WTC11 (cell line): Measurements from ENCODE around the gene ATP6V0B. TPM values are rescaled to one million over a fixed set of nuclear protein-coding genes. Genes with fewer than 3 reads are reported as not detected.

Experiments used
- ATAC-seq: fragments of 200-7000 bp; cut with Tn5 transposase; 2 replicates; pipeline ENCODE4 v1.10.0; 2021; ENCODE audit warnings: mild to moderate bottlenecking, moderate library complexity
- CTCF ChIA-PET: fragments of 300-600 bp; sonication (Branson Sonifier 250); formaldehyde crosslinking; loops from one replicate; lab custom pipeline; 2021; ENCODE audit warnings: antibody characterized with exemption; lab: Charles Lee
- POLR2A ChIA-PET: fragments of 350-600 bp; sonication (Branson Sonifier 250); formaldehyde crosslinking; loops from one replicate; lab custom pipeline; 2021; ENCODE audit warnings: antibody characterized with exemption; lab: Charles Lee
- DNase-seq: peaks from one replicate; pipeline ENCODE4 v3.0.0; 2021; ENCODE audit warnings: low spot score
- H3K27ac Mint-ChIP-seq: 2 replicates; pipeline ENCODE4 v1.8.0; 2021; ENCODE audit warnings: mixed read lengths
- H3K27me3 Mint-ChIP-seq: 2 replicates; pipeline ENCODE4 v1.8.0; 2021; ENCODE audit warnings: low read depth, mild to moderate bottlenecking, moderate library complexity, mixed read lengths
- H3K36me3 Mint-ChIP-seq: 2 replicates; pipeline ENCODE4 v1.8.0; 2021; ENCODE audit warnings: mixed read lengths
- H3K4me1 Mint-ChIP-seq: 2 replicates; pipeline ENCODE4 v1.8.0; 2022; ENCODE audit warnings: mixed read lengths
- H3K4me3 Mint-ChIP-seq: 2 replicates; pipeline ENCODE4 v1.8.0; 2021; ENCODE audit warnings: mild to moderate bottlenecking, moderate library complexity, mixed read lengths
- H3K9me3 Mint-ChIP-seq: 2 replicates; pipeline ENCODE4 v1.8.0; 2021; ENCODE audit warnings: mixed read lengths
- CREB1 ChIP-seq: sonication (generic); formaldehyde crosslinking; IDR thresholded peaks from 2 replicates; pipeline ENCODE4 v1.8.0; 2023; ENCODE audit warnings: mild to moderate bottlenecking, missing genetic modification reagents
- CREM ChIP-seq: sonication (generic); formaldehyde crosslinking; IDR thresholded peaks from 2 replicates; pipeline ENCODE4 v1.8.1; 2022; ENCODE audit warnings: mild to moderate bottlenecking, missing genetic modification reagents, moderate library complexity
- ETV6 ChIP-seq: sonication (generic); formaldehyde crosslinking; IDR thresholded peaks from 2 replicates; pipeline ENCODE4 v1.8.1; 2022; ENCODE audit warnings: mild to moderate bottlenecking, missing genetic modification reagents
- GRHL2 ChIP-seq: fragments of 250-450 bp; sonication (Bioruptor Pico); IDR thresholded peaks from 2 replicates; pipeline ENCODE4 v1.8.0; 2022; ENCODE audit warnings: mild to moderate bottlenecking, moderate library complexity; ENCODE audit not compliant: insufficient replicate concordance, severe bottlenecking
- HMGA2 ChIP-seq: fragments of 250-450 bp; sonication (Bioruptor Pico); IDR thresholded peaks from 2 replicates; pipeline ENCODE4 v1.4.0; 2021; ENCODE audit warnings: mild to moderate bottlenecking, moderate library complexity
- IRF2 ChIP-seq: sonication (generic); formaldehyde crosslinking; IDR thresholded peaks from 2 replicates; pipeline ENCODE4 v1.8.0; 2022; ENCODE audit warnings: low read depth, missing genetic modification reagents, borderline replicate concordance
- MXD4 ChIP-seq: fragments of 250-450 bp; sonication (Bioruptor Pico); IDR thresholded peaks from 2 replicates; pipeline ENCODE4 v1.8.0; 2021; ENCODE audit warnings: mild to moderate bottlenecking, moderate library complexity, borderline replicate concordance
- MYBL2 ChIP-seq: sonication (generic); formaldehyde crosslinking; IDR thresholded peaks from 2 replicates; pipeline ENCODE4 v1.8.1; 2023; ENCODE audit warnings: mild to moderate bottlenecking, moderate library complexity, missing genetic modification reagents
- NFATC4 ChIP-seq: fragments of 250-450 bp; sonication (Bioruptor Pico); IDR thresholded peaks from 2 replicates; pipeline ENCODE4 v1.9.0; 2021; ENCODE audit warnings: mild to moderate bottlenecking
- OVOL2 ChIP-seq: fragments of 250-450 bp; sonication (Bioruptor Pico); IDR thresholded peaks from 2 replicates; pipeline ENCODE4 v1.9.0; 2021; ENCODE audit warnings: mild to moderate bottlenecking, borderline replicate concordance
- SP1 ChIP-seq: sonication (generic); formaldehyde crosslinking; conservative IDR thresholded peaks from 2 replicates; pipeline ENCODE4 v1.8.1; 2022; ENCODE audit warnings: missing genetic modification reagents
- TCF7 ChIP-seq: sonication (generic); formaldehyde crosslinking; IDR thresholded peaks from 2 replicates; pipeline ENCODE4 v1.8.0; 2022; ENCODE audit warnings: mild to moderate bottlenecking, low read depth, missing genetic modification reagents, moderate library complexity
- TEAD1 ChIP-seq: sonication (generic); formaldehyde crosslinking; IDR thresholded peaks from 2 replicates; pipeline ENCODE4 v1.8.0; 2022; ENCODE audit warnings: mild to moderate bottlenecking, missing genetic modification reagents
- TEAD4 ChIP-seq: sonication (generic); formaldehyde crosslinking; IDR thresholded peaks from 2 replicates; pipeline ENCODE4 v1.8.0; 2022; ENCODE audit warnings: mild to moderate bottlenecking, missing genetic modification reagents
- TP53 ChIP-seq: sonication (generic); formaldehyde crosslinking; IDR thresholded peaks from 2 replicates; pipeline ENCODE4 v1.8.1; 2023; ENCODE audit warnings: mild to moderate bottlenecking, missing genetic modification reagents
- ZBTB21 ChIP-seq: sonication (generic); formaldehyde crosslinking; IDR thresholded peaks from 2 replicates; pipeline ENCODE4 v1.8.1; 2023; ENCODE audit warnings: mild to moderate bottlenecking, missing genetic modification reagents, borderline replicate concordance
- ZNF263 ChIP-seq: sonication (generic); formaldehyde crosslinking; IDR thresholded peaks from 2 replicates; pipeline ENCODE4 v1.8.1; 2022; ENCODE audit warnings: low read depth, mild to moderate bottlenecking, moderate library complexity, missing genetic modification reagents
- ZNF396 ChIP-seq: fragments of 250-450 bp; sonication (Bioruptor Pico); IDR thresholded peaks from 2 replicates; pipeline ENCODE4 v1.8.0; 2021; ENCODE audit warnings: mild to moderate bottlenecking, moderate library complexity, borderline replicate concordance
- total RNA-seq: library from RNA; stranded (reverse); gene quantifications from 3 replicates; pipeline ENCODE4 v1.2.3, GENCODE V29; 2021
- TF ChIP-seq, protein P1 (sequence below): sonication (generic); formaldehyde crosslinking; IDR thresholded peaks from 2 replicates; pipeline ENCODE4 v1.8.0; 2023; ENCODE audit warnings: mild to moderate bottlenecking, missing genetic modification reagents
- TF ChIP-seq, protein P2 (sequence below): sonication (generic); formaldehyde crosslinking; IDR thresholded peaks from 2 replicates; pipeline ENCODE4 v1.8.1; 2023; ENCODE audit warnings: mild to moderate bottlenecking, moderate library complexity, missing genetic modification reagents
- TF ChIP-seq, protein P3 (sequence below): sonication (generic); formaldehyde crosslinking; IDR thresholded peaks from 2 replicates; pipeline ENCODE4 v1.8.1; 2022; ENCODE audit warnings: missing genetic modification reagents, borderline replicate concordance
- TF ChIP-seq, protein P4 (sequence below): sonication (generic); formaldehyde crosslinking; IDR thresholded peaks from 2 replicates; pipeline ENCODE4 v1.8.1; 2023; ENCODE audit warnings: mild to moderate bottlenecking, missing genetic modification reagents, borderline replicate concordance
- TF ChIP-seq, protein P5 (sequence below): sonication (generic); formaldehyde crosslinking; IDR thresholded peaks from 2 replicates; pipeline ENCODE4 v1.8.0; 2022; ENCODE audit warnings: mild to moderate bottlenecking, missing genetic modification reagents
- TF ChIP-seq, protein P6 (sequence below): fragments of 250-450 bp; sonication (Bioruptor Pico); IDR thresholded peaks from 2 replicates; pipeline ENCODE4 v1.8.0; 2021; ENCODE audit warnings: mild to moderate bottlenecking
- TF ChIP-seq, protein P7 (sequence below): sonication (generic); formaldehyde crosslinking; IDR thresholded peaks from 2 replicates; pipeline ENCODE4 v1.8.0; 2022; ENCODE audit warnings: mild to moderate bottlenecking, missing genetic modification reagents

ATP6V0B gene
- total RNA-seq, 1 experiment from 2014 or later = 110 TPM

- peak overlapping the region; percentile 22; the same call in 1 of the 2 replicates for H3K27ac Mint-ChIP-seq
- ChIA-PET CTCF (interaction anchor here (1.1 kb wide), 1 partner anchor 13 kb away, joined by 4 read pairs; no protein-coding TSS in a partner anchor), POLR2A (interaction anchor here (0.6 kb wide), 1 partner anchor 9 kb away, joined by 3 read pairs; no protein-coding TSS in a partner anchor)
- no peaks in the 10 kb centered on the region; the same call in 1 of the 2 replicates for H3K27me3 Mint-ChIP-seq
- H3K36me3 Mint-ChIP-seq = peaks cover 25% of the 10 kb centered on the region
- ATAC-seq (no peak), DNase-seq (peak; percentile 49)
- peak overlapping the region; percentile 84 for H3K4me3 Mint-ChIP-seq
- no peaks in the 10 kb centered on the region for H3K9me3 Mint-ChIP-seq
- H3K4me1 Mint-ChIP-seq = peaks cover 31% of the 10 kb centered on the region
- TF ChIP-seq HMGA2 (CRISPR knock-in tag) (no peak), TCF7 (no peak), MXD4 (no peak), MYBL2 (CRISPR knock-in tag) (no peak), SP1 (no peak), NFATC4 (CRISPR knock-in tag) (no peak), OVOL2 (CRISPR knock-in tag) (no peak), ETV6 (CRISPR knock-in tag) (no peak), TEAD4 (CRISPR knock-in tag) (no peak), TP53 (CRISPR knock-in tag) (no peak), IRF2 (CRISPR knock-in tag) (no peak), CREM (CRISPR knock-in tag) (no peak), ZBTB21 (CRISPR knock-in tag) (no peak), ZNF263 (CRISPR knock-in tag) (no peak), CREB1 (no peak), TEAD1 (CRISPR knock-in tag) (0 out of 2 replicates have a peak, but pooled peaks have one; percentile 2), GRHL2 (CRISPR knock-in tag) (no peak), ZNF396 (CRISPR knock-in tag) (no peak)
- TF ChIP-seq, protein P1, sequence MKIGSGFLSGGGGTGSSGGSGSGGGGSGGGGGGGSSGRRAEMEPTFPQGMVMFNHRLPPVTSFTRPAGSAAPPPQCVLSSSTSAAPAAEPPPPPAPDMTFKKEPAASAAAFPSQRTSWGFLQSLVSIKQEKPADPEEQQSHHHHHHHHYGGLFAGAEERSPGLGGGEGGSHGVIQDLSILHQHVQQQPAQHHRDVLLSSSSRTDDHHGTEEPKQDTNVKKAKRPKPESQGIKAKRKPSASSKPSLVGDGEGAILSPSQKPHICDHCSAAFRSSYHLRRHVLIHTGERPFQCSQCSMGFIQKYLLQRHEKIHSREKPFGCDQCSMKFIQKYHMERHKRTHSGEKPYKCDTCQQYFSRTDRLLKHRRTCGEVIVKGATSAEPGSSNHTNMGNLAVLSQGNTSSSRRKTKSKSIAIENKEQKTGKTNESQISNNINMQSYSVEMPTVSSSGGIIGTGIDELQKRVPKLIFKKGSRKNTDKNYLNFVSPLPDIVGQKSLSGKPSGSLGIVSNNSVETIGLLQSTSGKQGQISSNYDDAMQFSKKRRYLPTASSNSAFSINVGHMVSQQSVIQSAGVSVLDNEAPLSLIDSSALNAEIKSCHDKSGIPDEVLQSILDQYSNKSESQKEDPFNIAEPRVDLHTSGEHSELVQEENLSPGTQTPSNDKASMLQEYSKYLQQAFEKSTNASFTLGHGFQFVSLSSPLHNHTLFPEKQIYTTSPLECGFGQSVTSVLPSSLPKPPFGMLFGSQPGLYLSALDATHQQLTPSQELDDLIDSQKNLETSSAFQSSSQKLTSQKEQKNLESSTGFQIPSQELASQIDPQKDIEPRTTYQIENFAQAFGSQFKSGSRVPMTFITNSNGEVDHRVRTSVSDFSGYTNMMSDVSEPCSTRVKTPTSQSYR (CRISPR knock-in tag) = no peak
- TF ChIP-seq, protein P2, sequence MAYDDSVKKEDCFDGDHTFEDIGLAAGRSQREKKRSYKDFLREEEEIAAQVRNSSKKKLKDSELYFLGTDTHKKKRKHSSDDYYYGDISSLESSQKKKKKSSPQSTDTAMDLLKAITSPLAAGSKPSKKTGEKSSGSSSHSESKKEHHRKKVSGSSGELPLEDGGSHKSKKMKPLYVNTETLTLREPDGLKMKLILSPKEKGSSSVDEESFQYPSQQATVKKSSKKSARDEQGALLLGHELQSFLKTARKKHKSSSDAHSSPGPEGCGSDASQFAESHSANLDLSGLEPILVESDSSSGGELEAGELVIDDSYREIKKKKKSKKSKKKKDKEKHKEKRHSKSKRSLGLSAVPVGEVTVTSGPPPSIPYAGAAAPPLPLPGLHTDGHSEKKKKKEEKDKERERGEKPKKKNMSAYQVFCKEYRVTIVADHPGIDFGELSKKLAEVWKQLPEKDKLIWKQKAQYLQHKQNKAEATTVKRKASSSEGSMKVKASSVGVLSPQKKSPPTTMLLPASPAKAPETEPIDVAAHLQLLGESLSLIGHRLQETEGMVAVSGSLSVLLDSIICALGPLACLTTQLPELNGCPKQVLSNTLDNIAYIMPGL = no peak
- TF ChIP-seq, protein P3, sequence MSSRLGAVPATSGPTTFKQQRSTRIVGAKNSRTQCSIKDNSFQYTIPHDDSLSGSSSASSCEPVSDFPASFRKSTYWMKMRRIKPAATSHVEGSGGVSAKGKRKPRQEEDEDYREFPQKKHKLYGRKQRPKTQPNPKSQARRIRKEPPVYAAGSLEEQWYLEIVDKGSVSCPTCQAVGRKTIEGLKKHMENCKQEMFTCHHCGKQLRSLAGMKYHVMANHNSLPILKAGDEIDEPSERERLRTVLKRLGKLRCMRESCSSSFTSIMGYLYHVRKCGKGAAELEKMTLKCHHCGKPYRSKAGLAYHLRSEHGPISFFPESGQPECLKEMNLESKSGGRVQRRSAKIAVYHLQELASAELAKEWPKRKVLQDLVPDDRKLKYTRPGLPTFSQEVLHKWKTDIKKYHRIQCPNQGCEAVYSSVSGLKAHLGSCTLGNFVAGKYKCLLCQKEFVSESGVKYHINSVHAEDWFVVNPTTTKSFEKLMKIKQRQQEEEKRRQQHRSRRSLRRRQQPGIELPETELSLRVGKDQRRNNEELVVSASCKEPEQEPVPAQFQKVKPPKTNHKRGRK (CRISPR knock-in tag) = no peak
- TF ChIP-seq, protein P4, sequence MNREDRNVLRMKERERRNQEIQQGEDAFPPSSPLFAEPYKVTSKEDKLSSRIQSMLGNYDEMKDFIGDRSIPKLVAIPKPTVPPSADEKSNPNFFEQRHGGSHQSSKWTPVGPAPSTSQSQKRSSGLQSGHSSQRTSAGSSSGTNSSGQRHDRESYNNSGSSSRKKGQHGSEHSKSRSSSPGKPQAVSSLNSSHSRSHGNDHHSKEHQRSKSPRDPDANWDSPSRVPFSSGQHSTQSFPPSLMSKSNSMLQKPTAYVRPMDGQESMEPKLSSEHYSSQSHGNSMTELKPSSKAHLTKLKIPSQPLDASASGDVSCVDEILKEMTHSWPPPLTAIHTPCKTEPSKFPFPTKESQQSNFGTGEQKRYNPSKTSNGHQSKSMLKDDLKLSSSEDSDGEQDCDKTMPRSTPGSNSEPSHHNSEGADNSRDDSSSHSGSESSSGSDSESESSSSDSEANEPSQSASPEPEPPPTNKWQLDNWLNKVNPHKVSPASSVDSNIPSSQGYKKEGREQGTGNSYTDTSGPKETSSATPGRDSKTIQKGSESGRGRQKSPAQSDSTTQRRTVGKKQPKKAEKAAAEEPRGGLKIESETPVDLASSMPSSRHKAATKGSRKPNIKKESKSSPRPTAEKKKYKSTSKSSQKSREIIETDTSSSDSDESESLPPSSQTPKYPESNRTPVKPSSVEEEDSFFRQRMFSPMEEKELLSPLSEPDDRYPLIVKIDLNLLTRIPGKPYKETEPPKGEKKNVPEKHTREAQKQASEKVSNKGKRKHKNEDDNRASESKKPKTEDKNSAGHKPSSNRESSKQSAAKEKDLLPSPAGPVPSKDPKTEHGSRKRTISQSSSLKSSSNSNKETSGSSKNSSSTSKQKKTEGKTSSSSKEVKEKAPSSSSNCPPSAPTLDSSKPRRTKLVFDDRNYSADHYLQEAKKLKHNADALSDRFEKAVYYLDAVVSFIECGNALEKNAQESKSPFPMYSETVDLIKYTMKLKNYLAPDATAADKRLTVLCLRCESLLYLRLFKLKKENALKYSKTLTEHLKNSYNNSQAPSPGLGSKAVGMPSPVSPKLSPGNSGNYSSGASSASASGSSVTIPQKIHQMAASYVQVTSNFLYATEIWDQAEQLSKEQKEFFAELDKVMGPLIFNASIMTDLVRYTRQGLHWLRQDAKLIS (CRISPR knock-in tag) = no peak
- TF ChIP-seq, protein P5, sequence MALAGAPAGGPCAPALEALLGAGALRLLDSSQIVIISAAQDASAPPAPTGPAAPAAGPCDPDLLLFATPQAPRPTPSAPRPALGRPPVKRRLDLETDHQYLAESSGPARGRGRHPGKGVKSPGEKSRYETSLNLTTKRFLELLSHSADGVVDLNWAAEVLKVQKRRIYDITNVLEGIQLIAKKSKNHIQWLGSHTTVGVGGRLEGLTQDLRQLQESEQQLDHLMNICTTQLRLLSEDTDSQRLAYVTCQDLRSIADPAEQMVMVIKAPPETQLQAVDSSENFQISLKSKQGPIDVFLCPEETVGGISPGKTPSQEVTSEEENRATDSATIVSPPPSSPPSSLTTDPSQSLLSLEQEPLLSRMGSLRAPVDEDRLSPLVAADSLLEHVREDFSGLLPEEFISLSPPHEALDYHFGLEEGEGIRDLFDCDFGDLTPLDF (CRISPR knock-in tag) = no peak
- TF ChIP-seq, protein P6, sequence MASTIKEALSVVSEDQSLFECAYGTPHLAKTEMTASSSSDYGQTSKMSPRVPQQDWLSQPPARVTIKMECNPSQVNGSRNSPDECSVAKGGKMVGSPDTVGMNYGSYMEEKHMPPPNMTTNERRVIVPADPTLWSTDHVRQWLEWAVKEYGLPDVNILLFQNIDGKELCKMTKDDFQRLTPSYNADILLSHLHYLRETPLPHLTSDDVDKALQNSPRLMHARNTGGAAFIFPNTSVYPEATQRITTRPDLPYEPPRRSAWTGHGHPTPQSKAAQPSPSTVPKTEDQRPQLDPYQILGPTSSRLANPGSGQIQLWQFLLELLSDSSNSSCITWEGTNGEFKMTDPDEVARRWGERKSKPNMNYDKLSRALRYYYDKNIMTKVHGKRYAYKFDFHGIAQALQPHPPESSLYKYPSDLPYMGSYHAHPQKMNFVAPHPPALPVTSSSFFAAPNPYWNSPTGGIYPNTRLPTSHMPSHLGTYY (CRISPR knock-in tag) = no peak
- TF ChIP-seq, protein P7, sequence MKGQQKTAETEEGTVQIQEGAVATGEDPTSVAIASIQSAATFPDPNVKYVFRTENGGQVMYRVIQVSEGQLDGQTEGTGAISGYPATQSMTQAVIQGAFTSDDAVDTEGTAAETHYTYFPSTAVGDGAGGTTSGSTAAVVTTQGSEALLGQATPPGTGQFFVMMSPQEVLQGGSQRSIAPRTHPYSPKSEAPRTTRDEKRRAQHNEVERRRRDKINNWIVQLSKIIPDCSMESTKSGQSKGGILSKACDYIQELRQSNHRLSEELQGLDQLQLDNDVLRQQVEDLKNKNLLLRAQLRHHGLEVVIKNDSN = peak; percentile 80
Measured at GRCh38 chr1:43979528-43980254, 4.9 kb downstream of the ATP6V0B start.
